ENCODE data around the gene TSR3. TPM values are rescaled to one million over a fixed set of nuclear protein-coding genes. Genes with fewer than 3 reads are reported as not detected.
A peak's percentile ranks its signal among the peaks of the same experiment; 100 is the strongest.

The TSR3 gene
- total and polyA plus RNA-seq, 12 donors: 13.7 to 258 (median 59.6) TPM

- Histone ChIP-seq H3K9me3 (replicated peaks in 1 of 3) (no peaks in the 10 kb centered on the region), H3K4me1 (replicated peaks in 1 of 2) (peaks cover 12 to 22% of the 10 kb centered on the region in 2 donors), H3K27me3 (no peaks in the 10 kb centered on the region), H3K36me3 (replicated peaks in 1 of 2) (peaks cover 0 to 8% of the 10 kb centered on the region in 2 donors), H3K27ac (peak overlapping the region in 4 of 5 donors; percentile 37 to 98 (median 97)), H3K4me3 (no peak overlapping the region)
- TF ChIP-seq POLR2A (IDR thresholded peaks at IDR 0.05) (no peak), CTCF (IDR thresholded peaks at IDR 0.05) (no peak)
- DNase-seq: no peak
- 84 to 90% (median 87%) methylated on average over 8 to 10 of the region's 10 CpGs for WGBS, 4 donors
- intact Hi-C loops (cut with DNase I): no loop called here
These were observed 28.5 kb upstream of the TSR3 start for GRCh38 chr16:1380195-1380594.

GRCh38 chr16:1379304-1380076, 27.8 kb upstream of the TSR3 start:
- Histone ChIP-seq H3K4me3 (peak overlapping the region in 2 of 4 donors; percentile 24 to 56), H3K27me3 (no peaks in the 10 kb centered on the region), H3K36me3 (replicated peaks in 1 of 2) (peaks cover 0 to 8% of the 10 kb centered on the region in 2 donors), H3K4me1 (replicated peaks in 1 of 2) (peaks cover 12 to 22% of the 10 kb centered on the region in 2 donors), H3K9me3 (replicated peaks in 1 of 3) (no peaks in the 10 kb centered on the region), H3K27ac (peak overlapping the region; percentile 89 to 98 (median 97))
- peak; percentile 58 to 77 (median 73) for DNase-seq
- intact Hi-C loops (cut with DNase I): no loop called here
- 4 to 30% (median 7%) methylated on average over 2 to 95 of the region's 95 CpGs for WGBS, 4 donors
- TF ChIP-seq POLR2A (IDR thresholded peaks at IDR 0.05): peak in 1 of 2 donors; percentile 73
- TF ChIP-seq CTCF (IDR thresholded peaks at IDR 0.05): no peak

- Histone ChIP-seq H3K4me1 (replicated peaks in 1 of 2) (peaks cover 12 to 22% of the 10 kb centered on the region in 2 donors), H3K27me3 (no peaks in the 10 kb centered on the region), H3K27ac (peak overlapping the region; percentile 89 to 98 (median 97)), H3K9me3 (replicated peaks in 1 of 3) (no peaks in the 10 kb centered on the region), H3K4me3 (peak overlapping the region in 2 of 4 donors; percentile 24 to 56), H3K36me3 (replicated peaks in 1 of 2) (peaks cover 0 to 7% of the 10 kb centered on the region in 2 donors)
- intact Hi-C loops (cut with DNase I): no loop called here
- peak; percentile 94 to 99 (median 98) for DNase-seq
- TF ChIP-seq CTCF (IDR thresholded peaks at IDR 0.05) (no peak), POLR2A (IDR thresholded peaks at IDR 0.05) (peak in 1 of 2 donors; percentile 53)
- 4 to 20% (median 12%) methylated on average over 1 to 31 of the region's 31 CpGs for WGBS, 4 donors
These were observed 27.2 kb upstream of the TSR3 start for GRCh38 chr16:1378804-1379303.

- peak overlapping the region in 1 of 4 donors; percentile 56 for H3K4me3 ChIP-seq
- TF ChIP-seq POLR2A (IDR thresholded peaks at IDR 0.05): no peak
- no peak for TF ChIP-seq CTCF (IDR thresholded peaks at IDR 0.05)
- H3K9me3 ChIP-seq (replicated peaks in 1 of 3): no peaks in the 10 kb centered on the region
- peaks cover 0 to 1% of the 10 kb centered on the region in 2 donors for H3K36me3 ChIP-seq (replicated peaks in 1 of 2)
- intact Hi-C loops (cut with DNase I): no loop called here
- peak overlapping the region in 4 of 5 donors; percentile 95 to 98 (median 97) for H3K27ac ChIP-seq
- 86 to 91% (median 88%) methylated on average over 6 to 25 of the region's 25 CpGs for WGBS, 4 donors
- peaks cover 12 to 22% of the 10 kb centered on the region in 2 donors for H3K4me1 ChIP-seq (replicated peaks in 1 of 2)
- peak in 1 of 7 donors; percentile 36 for DNase-seq
- no peaks in the 10 kb centered on the region for H3K27me3 ChIP-seq
These were observed 26.6 kb upstream of the TSR3 start for GRCh38 chr16:1378087-1378803.

Measured in adrenal gland (tissue), 12 donors.